K562 (cell line): ENCODE data around the gene TMEM239. TPM values are rescaled to one million over a fixed set of nuclear protein-coding genes. Genes with fewer than 3 reads are reported as not detected.

ENCODE experiments used
- ATAC-seq: fragments of 200-7000 bp; cut with Tn5 transposase; 3 replicates; pipeline ENCODE4 v1.9.1; 2020; ENCODE audit warnings: moderate library complexity
- BruUV-seq: library from RNA; stranded (reverse); fragments of 400-500 nt; replicated peaks from 2 replicates; lab custom pipeline; 2021; lab: Mats Ljungman, UMichigan
- CTCF ChIA-PET: fragments of 300-600 bp; formaldehyde crosslinking; extraction: SDS; loops from one replicate; lab custom pipeline; 2021; ENCODE audit warnings: low intra/inter-chr PET ratio; lab: Yijun Ruan, JAX
- POLR2A ChIA-PET: fragments of 300-600, 350-650 bp; sonication (Branson Sonifier 250); formaldehyde crosslinking; extraction: SDS; loops from one replicate; lab custom pipeline; 2021; ENCODE audit warnings: antibody characterized with exemption, inconsistent platforms; lab: Yijun Ruan, JAX
- DNase-seq, 4 experiments: peaks; one replicate each; pipeline versions ENCODE4 v3.0.0 to v3.0.0-alpha.2; 2011 to 2018; ENCODE audit warnings: low spot score in 3 of 4, mixed read lengths in 3 of 4; ENCODE audit errors: extremely low read depth in 1 of 4
- FAIRE-seq: peaks from 2 replicates; lab custom pipeline; 2011; peaks lifted over from hg19 to GRCh38; lab: Jason Lieb, UNC
- H2AFZ ChIP-seq: 2 replicates; pipeline ENCODE4 v1.6.0; 2011; ENCODE audit warnings: low read depth, low read length, control low read depth, inconsistent platforms
- H3K27ac ChIP-seq: fragments of 200-600 bp; 3 replicates; pipeline ENCODE4 v1.8.0; 2011; ENCODE audit warnings: low read depth, mild to moderate bottlenecking, control low read depth, inconsistent platforms, low read length, moderate library complexity, mixed read lengths; ENCODE audit errors: extremely low read depth
- H3K27me3 ChIP-seq, 2 experiments: fragments of 300-600 bp in 1 of 2; 2 replicates in 1 of 2; 3 replicates in 1 of 2; pipeline versions ENCODE4 v1.6.0 to v1.8.0; 2011; ENCODE audit warnings: inconsistent platforms in 2 of 2, low read length in 2 of 2, mild to moderate bottlenecking in 1 of 2, mixed read lengths in 1 of 2, moderate library complexity in 1 of 2; ENCODE audit not compliant: control insufficient read depth in 2 of 2, insufficient read depth in 2 of 2
- H3K36me3 ChIP-seq: fragments of 300-600 bp; 3 replicates; pipeline ENCODE4 v1.8.0; 2011; ENCODE audit warnings: mild to moderate bottlenecking, low read length, inconsistent platforms; ENCODE audit not compliant: control insufficient read depth, insufficient read depth
- H3K4me1 ChIP-seq, 2 experiments: fragments of 200-600 bp in 1 of 2; replicated peaks in 1 of 2; 2 replicates in 1 of 2; 3 replicates in 1 of 2; pipeline versions ENCODE4 v1.5.1 to v1.8.0; 2011; ENCODE audit warnings: inconsistent platforms in 2 of 2, low read length in 2 of 2, mild to moderate bottlenecking in 1 of 2, mixed read lengths in 1 of 2, moderate library complexity in 1 of 2; ENCODE audit not compliant: control insufficient read depth in 2 of 2, insufficient read depth in 2 of 2
- H3K4me2 ChIP-seq: 2 replicates; pipeline ENCODE4 v1.6.1; 2011; ENCODE audit warnings: low read length, control low read depth, inconsistent platforms, mixed read lengths; ENCODE audit not compliant: insufficient read depth
- H3K4me3 ChIP-seq: fragments of 200-600 bp; sonication (generic), shearing (Covaris generic); 2 replicates; pipeline ENCODE4 v1.5.1; 2016; ENCODE audit warnings: control low read depth, inconsistent platforms
- H3K79me2 ChIP-seq: fragments of 200-600 bp; 3 replicates; pipeline ENCODE4 v1.8.0; 2011; ENCODE audit warnings: low read length, inconsistent platforms; ENCODE audit not compliant: control insufficient read depth, insufficient read depth
- H3K9ac ChIP-seq, 2 experiments: 2 replicates each; pipeline versions ENCODE4 v1.6.0 to v1.6.1; 2011; ENCODE audit warnings: low read depth in 2 of 2, low read length in 2 of 2, control low read depth in 1 of 2, inconsistent platforms in 1 of 2, mild to moderate bottlenecking in 1 of 2, mixed read lengths in 1 of 2; ENCODE audit not compliant: insufficient read depth in 1 of 2
- H3K9me1 ChIP-seq: one replicate; pipeline ENCODE4 v1.6.0; 2011; ENCODE audit warnings: inconsistent platforms, mild to moderate bottlenecking, low read length, moderate library complexity; ENCODE audit not compliant: control insufficient read depth, insufficient read depth
- H3K9me3 ChIP-seq: replicated peaks from 2 replicates; pipeline ENCODE4 v1.5.1; 2011; ENCODE audit warnings: low read depth, low read length, inconsistent platforms; ENCODE audit not compliant: control insufficient read depth, insufficient read depth
- H4K20me1 ChIP-seq: replicated peaks from 2 replicates; pipeline ENCODE4 v1.6.1; 2011; ENCODE audit warnings: low read length, inconsistent platforms, mixed read lengths; ENCODE audit not compliant: control insufficient read depth, insufficient read depth
- ARID2 ChIP-seq: fragments of 450-650 bp; IDR thresholded peaks from 2 replicates; pipeline ENCODE4 v1.6.1; 2017; ENCODE audit warnings: antibody characterized with exemption, mild to moderate bottlenecking
- CHD2 ChIP-seq: IDR thresholded peaks from 2 replicates; pipeline ENCODE4 v1.6.1; 2011; ENCODE audit warnings: low read depth, low read length
- JUND ChIP-seq, 2 experiments: IDR thresholded peaks; 2 replicates in 1 of 2; 3 replicates in 1 of 2; pipeline ENCODE4 v1.6.1; 2011; ENCODE audit warnings: borderline replicate concordance in 2 of 2, low read depth in 2 of 2, low read length in 2 of 2, improper control_type of control experiment in 1 of 2, missing biosample characterization in 1 of 2, missing genetic modification characterization in 1 of 2, missing genetic modification reagents in 1 of 2
- NCOA2 ChIP-seq, 2 experiments: fragments of 450-650 bp; IDR thresholded peaks; 2 replicates each; pipeline ENCODE4 v1.6.1; 2018; ENCODE audit warnings: mild to moderate bottlenecking in 2 of 2, moderate library complexity in 1 of 2; ENCODE audit not compliant: partially characterized antibody in 2 of 2
- REST ChIP-seq, 2 experiments: fragments of 450-650 bp; formaldehyde crosslinking in 1 of 2; IDR thresholded peaks; 2 replicates each; pipeline versions ENCODE4 v1.4.0 to v1.6.1; 2014 to 2020; ENCODE audit warnings: mild to moderate bottlenecking in 2 of 2, borderline replicate concordance in 1 of 2, low read depth in 1 of 2
- ZBTB7A ChIP-seq: IDR thresholded peaks from 2 replicates; pipeline ENCODE4 v1.6.1; 2011; ENCODE audit warnings: low read depth, mild to moderate bottlenecking, low read length, moderate library complexity, borderline replicate concordance; ENCODE audit not compliant: control insufficient read depth
- ZNF217 ChIP-seq: sonication (generic); formaldehyde crosslinking; IDR thresholded peaks from 2 replicates; pipeline ENCODE4 v1.8.0; 2022; ENCODE audit warnings: mild to moderate bottlenecking, missing genetic modification reagents
- WGBS: fragments of 100-300 bp; shearing (Covaris generic); methylation state at CpG from one replicate; pipeline ENCODE4 v1.1.6; 2016; ENCODE audit warnings: low coverage, mixed read lengths; ENCODE audit not compliant: insufficient coverage; ENCODE audit errors: missing lambda C conversion rate; 5-methylcytosine and 5-hydroxymethylcytosine counted together
- in situ Hi-C: fragments of 300-500 bp; cut with MboI; formaldehyde crosslinking; loops from 4 replicates; pipeline ENCODE4 v1.15.0; 2018; ENCODE audit warnings: inconsistent platforms, mixed read lengths
- intact Hi-C: fragments of 100-400 bp; cut with micrococcal nuclease; formaldehyde crosslinking; loops from 2 replicates; pipeline ENCODE4 v1.14.2; 2022
- polyA plus RNA-seq, 8 experiments: library from polyadenylated mRNA; depleted of rRNA in 4 of 8; stranded (reverse) in 5 of 8; unstranded in 3 of 8; fragments of >200 nt; fragmentation: Nextera tagmentation in 2 of 8; fragmentation: Illumina TruSeq in 1 of 8; extraction: Ambion mirVana in 2 of 8; extraction: Trizol in 1 of 8; gene quantifications; 2 replicates each; pipeline versions ENCODE4 v1.2.1 to v1.2.3, GENCODE V29; 2011 to 2014; ENCODE audit warnings: inconsistent platforms in 1 of 8, missing spikeins in 1 of 8
- total RNA-seq, 7 experiments: library from RNA; depleted of rRNA in 6 of 7; stranded (reverse); fragments of >200 nt in 6 of 7; fragmentation: Illumina TruSeq in 2 of 7; extraction: Trizol in 2 of 7; gene quantifications; 2 replicates each; pipeline versions ENCODE4 v1.2.1 to v1.2.3, GENCODE V29; 2011 to 2021; ENCODE audit warnings: low replicate concordance in 1 of 7
- TF ChIP-seq, protein P1 (sequence below): fragments of 450-650 bp; IDR thresholded peaks from 2 replicates; pipeline ENCODE4 v1.7.1; 2018; ENCODE audit warnings: mild to moderate bottlenecking, low read depth; ENCODE audit not compliant: partially characterized antibody
- TF ChIP-seq, protein P2 (sequence below): fragments of 450-650 bp; conservative IDR thresholded peaks from 2 replicates; pipeline ENCODE4 v1.6.1; 2016; ENCODE audit warnings: missing genetic modification characterization, low read depth, mild to moderate bottlenecking, missing compliant biosample characterization, moderate library complexity

The TMEM239 gene
- total and polyA plus RNA-seq, 9 of the 15 experiments (the other 6 are each of a cell fraction or from before 2014, with no cell fraction given): not detected

DNA sequence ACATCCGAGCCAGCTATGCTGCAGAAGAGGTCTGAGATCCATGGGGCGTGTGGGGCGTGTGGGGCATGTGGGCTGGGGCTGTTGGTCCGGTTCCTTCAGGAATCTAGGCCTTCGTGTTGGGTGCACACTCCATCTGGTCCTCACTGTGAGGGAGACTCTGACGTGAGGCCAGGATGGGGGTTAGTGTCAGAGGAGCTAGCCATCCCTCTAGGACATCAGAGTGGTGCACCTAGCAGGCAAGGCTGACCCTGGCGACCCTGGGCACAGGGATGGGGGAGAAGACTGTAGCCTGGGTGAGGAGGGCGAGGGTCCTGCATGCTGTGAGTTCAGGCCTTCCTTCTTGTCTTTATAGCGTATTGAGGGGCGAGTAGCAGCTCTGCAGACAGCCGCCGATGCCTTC is 48.5 kb downstream of the TMEM239 start:
- H3K79me2 ChIP-seq: no peaks in the 10 kb centered on the region
- peaks cover 2% of the 10 kb centered on the region for H3K9me1 ChIP-seq
- no peak overlapping the region for H2AFZ ChIP-seq
- H3K27ac ChIP-seq: no peak overlapping the region
- CTCF ChIA-PET: no interaction called here
- intact Hi-C loops (no loop called here), in situ Hi-C loops (no loop called here)
- H3K27me3 ChIP-seq: no peaks in the 10 kb centered on the region
- no peak overlapping the region for H3K4me3 ChIP-seq
- no peaks in the 10 kb centered on the region; a peak in 1 of 5 replicates for H3K4me1 ChIP-seq
- no peak for ATAC-seq
- no TSS peak for BruUV-seq
- H4K20me1 ChIP-seq: no peaks in the 10 kb centered on the region
- DNase-seq: no peak
- no peak for FAIRE-seq
- H3K36me3 ChIP-seq: peaks cover 6% of the 10 kb centered on the region; the same call in 2 of the 3 replicates
- no peak overlapping the region for H3K9ac ChIP-seq
- WGBS: 68% methylated on average over 9 of the region's 12 CpGs
- H3K4me2 ChIP-seq: no peak overlapping the region
- no peaks in the 10 kb centered on the region for H3K9me3 ChIP-seq
- POLR2A ChIA-PET: interaction anchor here (1.1 kb wide), 1 partner anchor 53 kb away, joined by 3 read pairs; no protein-coding TSS in a partner anchor
- TF ChIP-seq ZBTB7A (no peak), JUND (IDR thresholded peaks at IDR 0.05; ENCODE audit: borderline replicate concordance, low read depth, low read length) (no peak), JUND (tag; IDR thresholded peaks at IDR 0.05; ENCODE audit: borderline replicate concordance, low read depth, low read length) (no peak), REST (IDR thresholded peaks at IDR 0.05; ENCODE audit: borderline replicate concordance) (no peak), REST (CRISPR knock-in tag; IDR thresholded peaks at IDR 0.05; ENCODE audit: low read depth) (no peak), CHD2 (no peak), ARID2 (no peak), NCOA2 (IDR thresholded peaks at IDR 0.05; ENCODE audit: partially characterized antibody in 2 of 2) (no peak), ZNF217 (CRISPR knock-in tag) (no peak)
- TF ChIP-seq, protein P1, sequence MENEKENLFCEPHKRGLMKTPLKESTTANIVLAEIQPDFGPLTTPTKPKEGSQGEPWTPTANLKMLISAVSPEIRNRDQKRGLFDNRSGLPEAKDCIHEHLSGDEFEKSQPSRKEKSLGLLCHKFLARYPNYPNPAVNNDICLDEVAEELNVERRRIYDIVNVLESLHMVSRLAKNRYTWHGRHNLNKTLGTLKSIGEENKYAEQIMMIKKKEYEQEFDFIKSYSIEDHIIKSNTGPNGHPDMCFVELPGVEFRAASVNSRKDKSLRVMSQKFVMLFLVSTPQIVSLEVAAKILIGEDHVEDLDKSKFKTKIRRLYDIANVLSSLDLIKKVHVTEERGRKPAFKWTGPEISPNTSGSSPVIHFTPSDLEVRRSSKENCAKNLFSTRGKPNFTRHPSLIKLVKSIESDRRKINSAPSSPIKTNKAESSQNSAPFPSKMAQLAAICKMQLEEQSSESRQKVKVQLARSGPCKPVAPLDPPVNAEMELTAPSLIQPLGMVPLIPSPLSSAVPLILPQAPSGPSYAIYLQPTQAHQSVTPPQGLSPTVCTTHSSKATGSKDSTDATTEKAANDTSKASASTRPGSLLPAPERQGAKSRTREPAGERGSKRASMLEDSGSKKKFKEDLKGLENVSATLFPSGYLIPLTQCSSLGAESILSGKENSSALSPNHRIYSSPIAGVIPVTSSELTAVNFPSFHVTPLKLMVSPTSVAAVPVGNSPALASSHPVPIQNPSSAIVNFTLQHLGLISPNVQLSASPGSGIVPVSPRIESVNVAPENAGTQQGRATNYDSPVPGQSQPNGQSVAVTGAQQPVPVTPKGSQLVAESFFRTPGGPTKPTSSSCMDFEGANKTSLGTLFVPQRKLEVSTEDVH: no peak
- TF ChIP-seq, protein P2, sequence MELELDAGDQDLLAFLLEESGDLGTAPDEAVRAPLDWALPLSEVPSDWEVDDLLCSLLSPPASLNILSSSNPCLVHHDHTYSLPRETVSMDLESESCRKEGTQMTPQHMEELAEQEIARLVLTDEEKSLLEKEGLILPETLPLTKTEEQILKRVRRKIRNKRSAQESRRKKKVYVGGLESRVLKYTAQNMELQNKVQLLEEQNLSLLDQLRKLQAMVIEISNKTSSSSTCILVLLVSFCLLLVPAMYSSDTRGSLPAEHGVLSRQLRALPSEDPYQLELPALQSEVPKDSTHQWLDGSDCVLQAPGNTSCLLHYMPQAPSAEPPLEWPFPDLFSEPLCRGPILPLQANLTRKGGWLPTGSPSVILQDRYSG (tag): no peak
